Activated CD8-positive, alpha-beta memory T cell treated with anti-CD3 and anti-CD28 coated beads, Interleukin-2, amount 50 U/mL, for 4 hours (primary cell): Measurements from ENCODE around the gene UVRAG.
"Not testable (repeated sequence)": the region's sequence is repeated elsewhere in the genome, so short reads cannot be mapped to it uniquely, and the experiment has no call there.

Source experiments
- DNase-seq: peaks from one replicate; pipeline ENCODE4 v3.0.0-alpha.2; 2020

The UVRAG gene

GRCh38 chr11:75849894-75850293 is 34.9 kb downstream of the UVRAG start:
- DNase-seq, result no peak

DNA sequence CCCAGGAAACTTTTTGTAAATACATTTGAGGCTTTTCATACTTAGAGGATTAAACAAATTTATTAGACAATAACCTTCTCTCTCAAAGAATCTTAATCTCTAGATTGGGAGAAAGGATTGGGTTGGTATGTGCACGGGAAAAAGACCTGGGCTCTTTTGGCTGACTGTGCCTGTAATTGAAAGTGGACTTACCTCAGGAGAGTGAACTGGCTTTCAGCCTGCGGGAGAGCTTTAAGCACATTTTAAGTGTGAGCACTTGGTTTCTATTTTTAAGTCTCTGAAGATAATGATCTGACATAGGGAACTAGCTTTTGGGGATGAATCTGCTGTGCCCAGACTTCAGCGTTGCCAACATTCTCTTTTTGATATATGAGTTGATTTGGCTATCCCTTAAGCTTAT is 35.8 kb downstream of the UVRAG start:
- no peak for DNase-seq

- DNase-seq, result no peak
Measured at GRCh38 chr11:75851203-75851602, 36.2 kb downstream of the UVRAG start.

DNA sequence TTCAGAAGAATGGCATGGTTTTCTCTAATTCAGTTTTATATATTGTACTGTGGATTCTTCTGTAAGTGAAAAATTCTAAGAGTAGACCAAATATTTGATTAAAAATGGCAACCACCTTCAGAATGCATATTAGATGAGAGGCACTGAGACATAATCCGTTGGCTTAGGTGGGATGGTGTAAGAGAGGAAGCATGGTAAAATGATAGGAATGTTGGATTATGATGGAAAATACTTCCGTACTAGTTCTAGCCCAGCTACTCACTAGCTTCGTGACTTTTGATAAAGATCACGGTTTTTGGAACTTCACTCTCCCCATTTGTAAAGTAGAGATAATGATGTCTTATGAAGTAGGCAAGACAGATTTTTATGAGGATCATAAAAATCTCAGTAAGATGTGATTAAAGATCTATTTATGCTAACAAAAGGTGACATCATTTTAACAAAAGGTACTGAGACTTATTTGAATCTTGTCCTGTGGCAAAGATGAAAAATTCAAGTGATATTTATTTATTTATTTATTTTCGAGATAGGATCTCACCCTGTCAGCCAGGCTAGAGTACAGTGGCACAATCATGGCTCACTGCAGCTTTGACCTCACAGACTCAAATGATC is 37.5 kb downstream of the UVRAG start:
- DNase-seq, result no peak

DNA sequence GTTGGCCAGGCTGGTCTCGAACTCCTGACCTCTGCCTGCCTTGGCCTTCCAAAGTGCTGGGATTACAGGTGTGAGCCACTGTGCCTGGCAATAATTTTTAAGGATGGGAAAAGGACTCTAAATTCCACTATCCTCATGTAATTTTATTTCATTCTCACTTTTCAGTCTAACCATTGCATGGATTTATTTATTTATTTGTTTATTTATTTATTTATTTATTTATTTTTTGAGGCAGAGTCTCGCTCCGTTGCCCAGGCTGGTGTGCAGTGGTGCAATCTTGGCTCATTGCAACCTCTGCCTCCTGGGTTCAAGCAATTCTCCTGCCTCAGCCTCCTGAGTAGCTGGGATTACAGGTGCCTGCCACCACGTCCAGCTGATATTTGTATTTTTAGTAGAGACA is 38.6 kb downstream of the UVRAG start:
- DNase-seq, result not testable (repeated sequence)

DNA sequence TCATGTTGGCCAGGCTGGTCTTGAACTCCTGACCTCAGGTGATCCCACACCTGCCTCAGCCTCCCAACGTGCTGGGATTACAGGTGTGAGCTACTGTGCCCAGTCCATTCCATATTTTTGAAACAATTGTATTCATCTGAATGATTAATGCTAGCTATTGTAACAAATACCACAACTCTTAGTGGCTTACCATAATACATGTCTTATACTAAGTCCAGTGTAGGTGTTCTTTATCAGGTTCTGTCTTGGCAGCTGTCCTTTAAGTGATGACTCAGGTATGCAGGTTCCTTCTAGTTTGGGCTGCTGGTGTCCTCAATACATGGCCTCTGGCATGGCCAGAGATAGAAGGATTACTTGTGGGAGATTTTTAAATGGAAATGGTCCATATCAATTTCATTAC is 39.0 kb downstream of the UVRAG start:
- no peak for DNase-seq

DNA sequence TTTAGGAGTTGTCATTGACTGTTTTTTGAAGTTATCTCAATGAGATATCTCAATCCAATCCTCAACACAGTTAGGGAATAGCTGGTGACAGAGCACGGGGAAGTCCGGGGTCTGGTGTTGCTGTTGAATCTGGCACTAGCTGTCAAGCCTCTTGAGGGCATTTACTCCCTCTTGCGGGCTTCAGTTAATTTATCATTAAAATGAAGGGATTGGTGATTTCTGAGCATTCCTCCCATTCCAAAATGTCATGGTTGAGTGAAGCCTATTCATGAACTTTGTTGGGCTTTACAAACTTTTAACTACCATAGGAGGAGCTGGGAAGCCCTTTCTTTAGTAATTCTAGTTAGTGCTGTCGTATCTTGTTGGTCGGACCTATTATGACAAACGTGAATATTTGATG is 40.2 kb downstream of the UVRAG start:
- DNase-seq, result no peak

DNA sequence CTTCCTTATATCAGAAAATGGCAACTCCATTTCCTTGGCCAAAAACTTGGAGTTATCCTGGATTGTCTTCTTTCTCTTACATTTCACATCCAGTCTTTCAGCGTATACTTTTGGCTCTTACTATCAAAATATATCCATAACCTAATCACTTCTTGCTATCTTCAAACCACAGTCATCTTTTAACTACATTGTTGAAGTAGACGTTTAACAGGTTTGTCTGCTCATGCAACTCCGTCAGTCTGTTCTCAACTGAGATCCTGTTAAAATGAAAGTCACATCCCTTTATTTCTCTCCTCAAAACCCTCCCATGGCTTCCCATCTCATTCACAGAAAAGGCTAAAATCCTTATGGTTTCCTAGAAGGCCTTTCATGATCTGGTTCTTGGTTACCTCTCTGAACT is 41.9 kb downstream of the UVRAG start:
- no peak for DNase-seq

DNA sequence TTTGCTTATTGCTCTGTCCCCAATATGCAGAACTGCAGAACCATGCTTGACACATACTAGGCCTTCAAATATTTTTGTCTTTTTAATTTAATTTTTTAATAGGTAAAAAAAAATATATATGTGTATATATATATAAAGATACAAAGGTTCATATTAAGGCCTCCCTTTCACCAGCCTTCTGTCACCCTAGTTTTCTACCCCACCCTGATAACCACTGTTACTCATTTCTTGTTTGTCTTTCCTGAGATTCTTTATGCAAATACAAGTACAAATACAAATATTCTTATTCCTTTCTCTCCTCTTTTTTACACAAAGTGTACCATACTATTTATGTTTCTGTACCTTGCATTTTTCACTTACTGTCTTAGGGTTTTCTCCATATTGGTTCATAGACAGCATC is 43.0 kb downstream of the UVRAG start:
- DNase-seq, result no peak

- no peak for DNase-seq
Measured at GRCh38 chr11:75858613-75859012, 43.6 kb downstream of the UVRAG start.

DNA sequence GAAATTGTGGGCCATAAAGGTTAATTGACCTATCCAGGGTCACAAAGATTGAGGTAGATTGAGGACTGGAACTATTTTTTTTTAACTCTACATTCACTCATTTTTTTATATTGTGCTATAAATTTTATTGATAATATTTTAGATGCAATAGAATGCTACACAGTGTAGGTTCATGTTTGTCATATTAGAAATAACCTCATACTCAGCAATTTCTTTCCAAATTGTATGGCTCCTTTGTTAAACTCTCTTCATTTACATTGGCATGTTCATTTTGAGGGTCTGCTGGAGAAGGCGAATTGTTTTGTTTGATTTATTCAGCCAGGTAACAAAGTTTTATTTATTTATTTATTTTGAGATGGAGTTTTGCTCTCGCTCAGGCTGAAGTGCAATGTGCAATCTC is 44.6 kb downstream of the UVRAG start:
- no peak for DNase-seq

DNA sequence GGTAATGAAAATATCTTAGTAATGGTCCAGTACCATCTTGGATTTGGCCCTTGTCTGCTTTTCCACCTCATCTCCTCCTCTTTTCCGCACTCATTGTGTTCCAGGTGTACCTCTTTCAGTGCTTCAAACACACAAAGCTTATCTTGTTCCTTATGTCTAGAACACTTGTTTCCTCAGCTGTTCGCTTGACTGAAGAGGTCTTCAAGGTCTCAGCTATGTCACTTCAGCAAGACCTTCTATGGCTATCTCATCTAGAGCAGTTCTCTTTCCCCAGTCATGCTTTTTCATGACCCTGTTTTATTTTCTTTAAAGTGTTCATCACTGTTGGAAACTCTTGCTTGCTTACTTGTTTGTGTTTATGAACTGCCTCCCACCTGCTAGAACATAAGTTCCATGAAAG is 47.4 kb downstream of the UVRAG start:
- DNase-seq, result no peak

- DNase-seq, result peak; percentile 34
Measured at GRCh38 chr11:75867778-75868374, 52.9 kb downstream of the UVRAG start.

DNA sequence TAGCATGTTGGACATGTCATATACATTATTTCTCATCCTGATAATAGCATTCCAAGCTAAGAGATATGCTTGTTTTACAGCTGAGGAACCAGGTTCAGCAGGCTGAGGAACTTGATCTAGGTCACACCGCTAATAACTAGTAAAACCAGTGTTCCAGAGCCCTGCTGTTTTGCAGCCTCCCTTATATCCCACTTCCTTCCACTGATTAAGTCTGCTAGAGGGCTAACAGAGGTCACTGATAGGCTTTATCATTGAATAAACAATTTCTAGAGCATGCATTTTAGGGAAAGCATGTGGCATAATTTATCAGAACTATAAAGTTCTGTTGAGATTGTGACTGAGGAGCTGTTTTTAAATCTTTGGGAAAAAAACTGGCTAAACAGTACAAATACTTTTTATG is 54.0 kb downstream of the UVRAG start:
- no peak for DNase-seq

GRCh38 chr11:75869661-75870455 is 54.8 kb downstream of the UVRAG start:
- DNase-seq, result no peak

DNA sequence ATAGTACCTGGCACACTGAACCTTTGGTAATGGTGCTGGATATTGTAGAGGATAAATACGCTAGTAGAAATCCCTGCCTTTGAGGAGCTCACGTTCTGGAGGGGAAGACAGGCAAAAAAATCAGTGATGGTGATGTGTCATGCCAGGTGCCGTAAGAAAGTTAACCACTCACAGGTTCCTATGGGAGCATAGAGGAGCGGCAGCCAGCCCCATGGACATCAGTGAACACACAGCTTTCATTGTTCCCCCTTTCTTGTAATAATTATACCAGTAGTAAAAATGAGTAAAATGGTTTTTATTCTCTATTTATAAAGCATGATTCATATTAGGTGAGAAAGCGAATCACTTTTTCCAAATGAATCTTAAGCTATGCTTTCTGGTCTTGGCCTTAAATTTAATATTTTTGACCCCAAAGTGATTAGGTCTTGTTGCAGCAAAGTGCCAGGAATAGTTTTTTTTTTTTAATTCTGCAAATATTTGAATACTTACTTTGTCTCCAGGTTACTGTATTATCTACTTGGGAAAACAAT is 57.9 kb downstream of the UVRAG start:
- DNase-seq, result no peak

- no peak for DNase-seq
Measured at GRCh38 chr11:75873417-75874221, 58.6 kb downstream of the UVRAG start.

DNA sequence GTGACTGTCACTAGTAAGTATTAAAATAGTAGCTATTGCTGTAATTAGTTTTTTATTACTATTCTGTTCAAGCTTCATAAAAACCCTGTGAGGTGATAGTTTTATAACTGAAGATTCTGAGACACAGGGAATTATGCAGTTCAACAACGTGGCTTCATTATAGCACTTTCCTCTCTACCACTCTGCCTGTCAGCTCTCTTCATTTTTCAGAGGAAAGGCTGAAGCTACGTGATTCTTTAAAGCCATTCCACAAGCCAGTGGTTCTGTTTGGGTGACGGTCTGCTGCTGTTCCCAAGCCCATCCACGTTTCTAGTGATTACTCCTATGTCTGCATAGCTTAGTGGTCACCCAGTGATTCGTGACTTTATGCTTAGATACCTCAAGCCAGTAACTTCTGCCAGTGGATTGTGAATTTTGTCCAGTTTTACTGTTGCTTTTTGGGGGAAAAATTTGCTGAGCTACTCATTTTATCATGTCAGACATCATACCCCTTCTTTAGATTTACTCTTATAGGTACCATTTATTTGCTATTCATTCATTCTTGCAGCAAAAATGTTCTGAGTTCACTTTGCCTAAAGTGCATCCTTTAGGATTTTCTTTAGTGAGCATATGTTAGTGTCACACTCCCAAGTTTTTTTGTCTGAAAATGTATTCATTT is 59.8 kb downstream of the UVRAG start:
- DNase-seq, result no peak

- not testable (repeated sequence) for DNase-seq
Measured at GRCh38 chr11:75877327-75877726, 62.3 kb downstream of the UVRAG start.

GRCh38 chr11:75877931-75878330 is 62.9 kb downstream of the UVRAG start:
- not testable (repeated sequence) for DNase-seq

- no peak for DNase-seq
Measured at GRCh38 chr11:75878933-75879332, 63.9 kb downstream of the UVRAG start.

DNA sequence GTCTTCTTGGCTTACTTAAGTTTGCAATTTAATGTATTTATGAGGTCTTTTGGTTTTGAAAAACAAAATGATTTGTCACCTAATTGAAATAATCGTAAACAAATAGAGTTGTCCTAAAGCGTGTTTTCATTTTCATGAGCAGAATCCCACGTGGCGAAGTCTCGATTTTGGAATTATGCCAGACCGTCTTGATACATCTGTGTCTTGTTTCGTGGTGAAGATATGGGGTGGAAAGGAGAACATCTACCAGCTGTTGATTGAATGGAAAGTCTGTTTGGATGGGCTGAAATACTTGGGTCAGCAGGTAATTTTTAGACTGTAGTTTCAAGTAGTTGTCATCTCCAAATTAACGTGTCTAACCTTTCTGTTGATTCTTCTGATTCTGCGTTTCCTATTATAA is 64.7 kb downstream of the UVRAG start:
- no peak for DNase-seq

DNA sequence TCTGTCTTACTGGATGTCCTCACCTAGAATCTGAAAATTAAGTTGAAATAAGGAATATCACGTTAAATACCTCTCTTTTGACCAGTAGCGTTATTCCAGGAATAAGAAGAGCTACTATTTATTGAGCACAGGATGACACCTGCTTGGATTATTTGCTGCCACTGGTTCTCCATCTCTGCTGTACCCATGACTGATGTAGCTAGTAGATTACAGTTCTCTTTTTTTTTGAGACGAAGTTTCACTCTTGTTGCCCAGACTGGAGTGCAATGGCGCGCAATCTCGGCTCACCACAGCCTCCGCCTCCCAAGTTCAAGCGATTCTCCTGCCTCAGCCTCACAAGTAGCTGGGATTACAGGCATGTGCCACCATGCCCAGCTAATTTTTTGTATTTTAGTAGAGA is 65.3 kb downstream of the UVRAG start:
- DNase-seq, result not testable (repeated sequence)
